ENCODE results near the gene GOLGA6L25.
"Not testable (repeated sequence)": the region's sequence is repeated elsewhere in the genome, so short reads cannot be mapped to it uniquely, and the experiment has no call there.

Gene GOLGA6L25, protein sequence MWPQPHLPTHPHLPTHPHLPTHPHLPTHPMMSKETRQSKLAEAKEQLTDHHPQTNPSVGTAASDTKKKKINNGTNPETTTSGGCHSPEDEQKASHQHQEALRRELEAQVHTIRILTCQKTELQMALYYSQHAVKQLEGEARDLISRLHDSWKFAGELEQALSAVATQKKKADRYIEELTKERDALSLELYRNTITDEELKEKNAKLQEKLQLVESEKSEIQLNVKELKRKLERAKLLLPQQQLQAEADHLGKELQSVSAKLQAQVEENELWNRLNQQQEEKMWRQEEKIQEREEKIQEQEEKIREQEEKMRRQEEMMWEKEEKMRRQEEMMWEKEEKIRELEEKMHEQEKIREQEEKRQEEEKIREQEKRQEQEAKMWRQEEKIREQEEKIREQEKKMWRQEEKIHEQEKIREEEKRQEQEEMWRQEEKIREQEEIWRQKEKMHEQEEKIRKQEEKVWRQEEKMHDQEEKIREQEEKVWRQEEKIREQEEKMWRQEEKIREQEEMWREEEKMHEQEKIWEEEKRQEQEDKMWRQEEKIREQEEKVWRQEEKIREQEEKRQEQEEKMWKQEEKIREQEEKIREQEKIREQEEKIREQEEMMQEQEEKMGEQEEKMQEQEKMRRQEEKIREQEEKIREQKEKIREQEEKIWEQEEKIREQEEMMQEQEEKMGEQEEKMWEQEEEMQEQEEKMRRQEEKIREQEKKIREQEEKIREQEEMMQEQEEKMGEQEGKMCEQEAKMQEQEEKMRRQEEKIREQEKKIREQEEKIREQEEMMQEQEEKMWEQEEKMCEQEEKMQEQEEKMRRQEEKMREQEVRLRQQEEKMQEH

DNA sequence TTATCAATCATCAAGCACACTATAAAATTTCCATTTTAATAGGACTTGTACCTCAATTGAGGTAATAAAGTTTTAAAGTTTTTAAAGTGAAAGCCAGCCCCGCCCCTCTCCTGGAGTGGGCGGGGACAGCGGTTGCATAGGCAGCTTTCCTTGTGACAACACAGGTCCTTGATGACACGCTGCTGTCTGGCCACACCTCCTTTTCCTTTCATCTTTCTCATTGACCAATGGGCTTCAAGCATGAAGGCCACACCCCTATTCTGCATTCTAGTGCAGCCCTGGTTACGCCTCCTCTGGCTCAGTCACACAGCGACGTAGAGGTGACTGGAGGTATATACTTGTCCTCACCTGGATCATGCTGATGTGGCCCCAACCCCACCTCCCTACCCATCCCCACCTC, at the start of gene GOLGA6L25:
TSS of gene GOLGA6L25 (plus strand) at position 301 of the 400 bp plus-strand sequence. CDS start at position 362, 61 bp downstream.
- not testable (repeated sequence) for DNase-seq

GRCh38 chr15:28508217-28508889, 45.0 kb upstream of the GOLGA6L25 start:
- not testable (repeated sequence) for DNase-seq

DNA sequence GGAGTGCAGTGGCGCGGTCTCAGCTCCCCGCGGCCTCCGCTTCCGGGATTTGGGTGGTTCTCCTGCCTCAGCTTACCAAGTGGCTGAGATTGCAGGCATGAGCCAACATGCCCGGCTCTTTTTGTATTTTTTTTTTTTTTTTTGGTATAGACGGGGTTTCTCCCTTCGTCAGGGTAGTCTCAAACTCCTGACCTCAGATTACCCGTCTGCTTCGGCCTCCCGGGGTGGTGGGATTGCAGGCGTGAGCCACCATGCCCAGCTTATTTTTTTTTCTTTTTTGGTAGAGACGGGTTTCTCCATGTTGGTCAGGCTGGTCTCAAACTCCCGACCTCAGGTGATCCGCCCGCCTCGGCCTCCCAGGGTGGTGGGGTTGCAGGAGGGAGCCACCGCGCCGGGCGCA, 39.2 kb upstream of the GOLGA6L25 start:
- not testable (repeated sequence) for DNase-seq

DNA sequence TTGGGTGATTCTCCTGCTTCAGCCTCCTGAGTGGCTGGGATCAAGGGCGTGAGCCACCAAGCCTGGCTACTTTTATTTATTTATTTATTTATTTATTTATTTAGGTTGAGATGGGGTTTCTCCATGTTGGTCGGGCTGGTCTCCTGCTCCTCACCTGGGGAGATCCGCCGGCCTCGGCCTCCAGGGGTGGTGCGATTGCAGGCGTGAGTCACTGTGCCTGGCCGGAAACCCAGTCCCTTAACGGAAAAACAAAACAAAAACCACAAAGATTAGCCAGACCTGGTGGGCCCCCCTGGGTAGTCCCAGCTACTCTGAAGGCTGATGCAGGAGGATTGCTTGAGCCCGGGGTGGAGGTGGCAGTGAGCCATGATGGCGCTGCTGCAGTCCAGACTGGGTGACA, 38.2 kb upstream of the GOLGA6L25 start:
- not testable (repeated sequence) for DNase-seq

DNA sequence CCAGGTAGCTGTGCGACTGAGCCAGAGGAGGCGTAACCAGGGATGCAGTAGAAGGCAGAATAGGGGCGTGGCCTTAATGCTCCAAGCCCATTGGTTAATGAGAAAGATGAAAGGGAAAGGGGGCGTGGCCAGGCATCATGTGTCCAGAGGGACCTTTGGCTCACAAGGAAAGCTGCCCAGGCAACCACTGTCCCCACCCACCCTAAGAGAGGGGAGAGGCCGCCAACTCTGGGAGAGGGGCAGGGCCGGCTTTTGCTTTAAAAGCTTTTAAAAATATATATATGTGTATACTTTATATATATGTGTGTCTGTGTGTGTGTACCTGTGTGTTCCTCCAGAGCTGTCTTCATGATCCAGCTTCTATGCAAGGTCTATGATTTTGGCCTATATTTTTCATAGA, 20.4 kb upstream of the GOLGA6L25 start, which contains the start of gene GOLGA8G:
TSS of gene GOLGA8G (minus strand) at position 18 of the 400 bp plus-strand sequence. CDS start 62 bp downstream, outside the sequence.
- DNase-seq = not testable (repeated sequence)

GRCh38 chr15:28573351-28573750, 20.0 kb downstream of the GOLGA6L25 start:
- not testable (repeated sequence) for DNase-seq

DNA sequence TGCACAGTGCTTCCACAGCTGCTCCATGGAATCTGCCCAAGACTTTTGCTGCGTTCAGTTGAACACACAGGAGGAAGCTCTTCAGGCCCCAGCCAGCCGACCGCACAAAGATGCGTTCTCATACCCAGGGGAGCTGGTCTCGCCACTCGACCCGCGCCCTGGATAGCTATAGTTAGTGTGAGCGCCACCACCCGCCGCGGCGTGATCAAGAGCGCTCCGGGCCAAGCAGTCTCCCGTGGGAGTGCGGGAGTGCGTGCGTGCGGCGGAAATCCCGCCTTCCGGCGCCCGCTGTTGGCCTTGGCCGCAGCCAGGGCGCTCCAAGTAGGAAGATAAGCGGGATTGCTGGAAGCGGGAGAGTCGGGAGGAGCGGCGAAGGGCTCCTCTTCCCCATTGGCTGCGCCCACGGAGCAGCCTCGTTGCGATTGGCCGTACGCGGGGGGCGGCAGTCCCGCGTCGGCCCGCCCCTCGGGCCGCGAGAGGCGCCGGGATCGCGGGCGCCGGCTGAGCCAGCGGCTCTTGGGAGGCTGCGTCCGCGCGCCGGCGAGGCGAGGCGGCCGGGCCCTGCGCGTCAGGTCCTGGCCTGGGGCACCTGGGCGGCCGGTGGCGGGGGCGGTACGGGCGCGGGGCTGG, 35.7 kb downstream of the GOLGA6L25 start:
- DNase-seq = not testable (repeated sequence)

DNA sequence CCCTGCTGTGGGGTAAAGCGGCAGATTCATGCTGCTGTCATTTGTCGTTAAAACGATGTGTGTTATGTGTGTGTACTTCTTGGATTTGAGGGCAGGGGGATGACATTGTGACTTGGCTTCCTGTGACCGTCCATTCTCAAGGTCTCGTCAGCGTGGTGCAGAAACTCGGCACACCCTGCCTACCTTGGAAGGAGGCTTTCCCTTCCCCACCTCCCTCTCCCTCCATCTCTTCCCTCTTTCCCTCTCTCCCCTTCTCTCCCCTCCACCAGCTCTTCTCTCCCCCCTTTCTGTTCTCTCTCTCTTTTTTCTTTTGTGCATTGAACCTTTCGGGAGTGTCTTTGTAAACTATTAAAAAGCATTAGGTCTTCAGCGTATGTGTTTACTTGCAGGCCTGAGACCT, 36.4 kb downstream of the GOLGA6L25 start:
- not testable (repeated sequence) for DNase-seq

DNA sequence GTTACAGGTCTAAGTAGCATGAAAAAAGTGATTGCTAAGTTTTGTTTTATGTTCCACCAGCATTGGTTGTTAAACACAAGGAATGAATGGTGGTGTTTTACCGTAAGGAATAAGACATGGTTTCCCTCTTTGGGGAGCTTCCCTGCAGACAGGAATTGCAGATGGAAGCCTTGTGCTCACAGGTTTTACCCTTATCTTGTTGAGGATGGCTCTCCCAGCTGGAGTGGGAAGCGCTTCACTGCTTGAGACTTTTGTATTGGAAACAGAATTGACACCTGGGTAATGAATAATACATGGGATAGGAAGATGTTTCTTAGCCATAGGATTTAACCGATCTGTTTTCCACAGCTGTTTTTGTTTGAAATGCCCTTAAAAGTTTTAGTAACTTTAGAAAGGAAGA, 39.0 kb downstream of the GOLGA6L25 start:
- DNase-seq = not testable (repeated sequence)

DNA sequence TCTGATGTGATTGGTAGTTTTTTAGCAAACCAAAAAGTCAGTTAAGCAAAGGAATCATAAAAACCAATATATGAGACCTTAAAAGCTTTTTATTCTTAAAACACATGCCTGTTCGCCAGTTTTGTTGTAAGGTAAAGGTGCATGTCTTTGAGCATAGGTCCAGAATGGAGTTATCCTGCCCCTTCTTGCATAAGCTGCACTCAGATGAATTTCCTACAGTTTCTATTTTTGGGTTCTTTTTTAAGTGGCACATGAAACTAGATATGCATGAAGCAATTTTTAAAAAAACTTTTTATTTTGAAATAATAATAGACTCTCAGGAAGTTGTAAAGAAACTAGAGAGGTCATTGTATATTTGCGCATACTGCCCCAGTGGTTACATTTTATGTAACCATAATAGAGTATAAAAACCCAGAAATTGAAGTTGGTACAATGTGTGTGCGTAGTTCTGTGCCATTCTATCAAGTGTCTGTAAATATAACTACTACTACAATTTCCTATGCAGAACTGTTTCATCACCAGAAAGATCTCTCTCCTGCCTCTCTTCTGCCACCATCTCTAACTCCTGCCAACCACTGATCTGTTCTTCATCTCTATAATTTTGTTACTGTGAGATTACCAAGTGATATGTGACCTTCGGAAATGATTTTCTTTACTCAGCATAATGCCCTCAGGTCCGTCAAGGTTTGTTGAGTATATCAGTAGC, 40.2 kb downstream of the GOLGA6L25 start:
- not testable (repeated sequence) for DNase-seq

DNA sequence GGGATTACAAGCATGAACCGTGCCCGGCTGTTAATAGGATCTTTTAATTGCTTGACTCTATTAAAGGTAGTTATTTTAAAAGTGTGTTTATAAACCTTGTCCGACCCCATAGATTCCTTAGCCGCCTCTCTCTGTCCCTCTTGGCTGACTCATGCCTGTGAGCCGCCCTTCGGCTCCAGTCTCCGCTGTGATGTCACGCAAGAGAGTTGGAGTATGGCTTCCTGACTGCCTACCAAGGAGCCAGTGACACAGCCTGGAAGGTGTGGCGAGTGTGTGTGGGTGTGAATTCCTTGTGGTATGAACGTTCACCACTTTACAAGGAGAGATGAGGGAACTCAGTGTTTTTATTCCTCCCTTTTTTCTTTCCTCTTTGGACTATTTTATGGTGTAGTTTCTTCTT, 44.1 kb downstream of the GOLGA6L25 start:
- not testable (repeated sequence) for DNase-seq

- DNase-seq = not testable (repeated sequence)
These were observed 44.8 kb downstream of the GOLGA6L25 start for GRCh38 chr15:28598209-28598608.

GRCh38 chr15:28602152-28602551, 48.8 kb downstream of the GOLGA6L25 start:
- DNase-seq = not testable (repeated sequence)

Data from NCI-H187 (cell line).